SKM-1 treated with dmso at 0.1 percent for 144 hours (cell line): ENCODE data around the gene TMEM51.

Experiments
- DNase-seq: peaks from one replicate; lab custom pipeline; 2025; ENCODE audit not compliant: unreplicated experiment; lab: John Stamatoyannopoulos, UW

The TMEM51 gene

GRCh38 chr1:15152318-15153183 is 996 bp upstream of the TMEM51 start:
- DNase-seq = peak; percentile 54

DNA sequence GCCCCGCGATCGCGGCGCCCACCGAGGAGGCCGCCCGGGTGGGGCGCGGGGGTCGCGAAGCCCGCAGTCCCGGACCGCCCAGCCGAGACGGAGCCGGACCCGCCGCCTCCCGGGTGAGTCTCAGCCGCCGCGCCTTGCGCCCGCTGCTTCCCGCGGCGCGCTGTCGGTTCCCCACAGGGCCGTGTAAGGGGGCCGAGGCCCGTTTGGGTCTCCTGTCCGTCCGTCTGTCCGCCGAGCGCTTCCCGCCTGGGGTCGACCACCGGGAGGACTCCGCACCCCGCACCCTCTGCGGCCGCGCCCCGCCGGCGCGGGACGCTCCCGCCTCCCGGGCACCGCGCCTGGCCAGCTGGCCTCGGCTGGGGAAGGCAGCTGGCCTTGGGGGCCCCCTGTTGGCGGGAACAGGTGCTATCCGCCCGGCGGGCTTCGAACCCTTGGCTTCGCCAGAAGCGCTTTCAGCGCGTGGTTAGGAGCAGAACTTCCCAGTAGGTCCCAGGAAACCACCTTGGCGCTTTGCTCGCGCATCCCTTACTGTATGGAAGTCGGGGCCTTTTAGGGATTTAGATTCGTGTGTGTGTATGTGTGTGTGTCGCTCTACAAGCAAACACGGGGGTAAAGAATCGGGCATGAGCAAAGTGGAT is 414 bp downstream of the TMEM51 start:
- peak; percentile 48 for DNase-seq

- DNase-seq = no peak
Observed at GRCh38 chr1:15154480-15155036, 1.0 kb downstream of the TMEM51 start.

DNA sequence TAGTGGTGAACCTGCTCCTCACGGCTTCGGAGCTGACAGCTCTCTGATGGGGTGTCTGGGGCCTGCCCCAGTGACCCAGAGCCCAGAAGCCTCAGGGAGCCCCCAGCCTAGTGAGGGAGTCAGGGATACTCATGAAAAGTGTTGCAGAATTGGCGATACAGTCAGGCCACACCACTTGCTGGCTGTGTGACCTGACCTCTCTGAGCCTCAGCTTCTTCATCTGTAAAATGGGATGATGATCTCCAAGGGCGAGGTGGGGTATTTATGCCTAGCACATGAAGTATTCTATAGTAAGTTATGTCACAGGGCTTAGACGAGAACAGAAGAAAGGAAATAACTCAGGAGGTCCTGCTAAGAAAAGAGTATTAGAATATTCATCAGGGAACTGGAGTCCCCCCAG is 1.6 kb downstream of the TMEM51 start:
- DNase-seq = no peak

DNA sequence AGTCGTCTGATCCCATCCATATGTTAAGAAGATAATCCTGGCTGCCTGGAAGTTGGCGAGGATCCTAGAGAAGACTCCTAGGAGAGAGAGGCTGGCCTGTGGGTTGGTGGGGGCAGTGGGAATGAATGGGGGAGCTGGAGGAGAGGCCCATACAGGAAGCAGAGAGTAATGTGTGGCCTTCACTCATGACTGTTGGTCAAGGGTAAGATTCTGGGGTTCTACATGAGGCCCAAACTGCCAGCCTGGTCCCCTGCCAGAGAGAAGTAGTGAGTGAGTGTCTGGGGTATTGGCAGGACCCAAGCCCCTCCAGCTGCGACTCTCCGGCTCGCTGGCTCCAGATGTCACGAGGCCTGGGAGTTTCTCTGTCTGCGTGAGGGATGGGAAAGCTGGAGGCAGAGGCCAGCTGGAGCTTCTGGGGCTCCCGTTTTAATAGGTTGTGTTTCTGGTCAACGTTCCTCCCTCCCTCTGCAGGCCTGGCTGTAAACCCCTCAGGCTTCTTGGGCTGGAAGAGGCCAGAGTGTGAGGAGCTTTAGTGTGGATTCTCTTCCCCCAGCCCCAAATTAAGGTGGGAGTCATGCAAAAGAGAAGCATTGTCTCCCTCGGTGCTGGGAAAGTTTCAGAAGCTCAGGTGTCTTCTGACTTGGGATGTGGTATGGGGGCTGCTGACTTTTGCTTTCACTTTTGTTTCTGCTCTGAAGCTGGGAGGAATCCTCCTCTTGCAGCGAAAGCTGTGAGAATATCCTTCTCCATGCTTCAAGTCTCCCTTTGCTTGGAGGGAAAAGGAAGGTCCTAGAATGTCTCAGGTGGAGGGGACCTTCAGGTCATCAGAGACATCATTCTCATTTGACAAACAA is 2.6 kb downstream of the TMEM51 start:
- DNase-seq = no peak

DNA sequence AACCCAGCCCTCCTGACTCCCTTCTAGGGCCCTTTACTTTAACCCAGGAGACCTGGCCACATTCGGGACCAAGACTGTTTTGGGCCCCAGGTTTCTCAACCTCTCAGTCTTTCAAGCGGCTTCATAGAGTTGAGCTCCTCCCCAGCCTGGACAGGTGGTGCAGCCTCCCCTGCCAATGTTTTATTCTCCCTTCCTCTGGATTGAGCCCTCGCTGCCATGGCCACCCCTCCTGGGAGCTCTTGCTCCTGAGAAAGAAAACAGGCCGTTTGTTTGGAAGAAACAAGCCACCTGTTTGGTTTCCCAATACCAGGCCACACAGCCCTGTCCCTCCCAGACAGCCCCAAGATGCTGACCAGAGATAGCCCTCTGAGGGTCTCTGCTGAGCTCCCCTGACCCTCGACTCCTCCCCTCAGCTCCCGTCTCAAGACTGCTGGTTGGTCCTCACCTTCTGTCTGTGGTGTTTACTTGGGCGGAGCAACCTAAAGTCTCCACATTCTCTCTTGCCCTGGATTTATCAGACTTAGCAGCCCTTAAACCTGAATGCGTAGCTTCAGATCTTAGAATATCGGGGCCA is 3.3 kb downstream of the TMEM51 start:
- no peak for DNase-seq

DNA sequence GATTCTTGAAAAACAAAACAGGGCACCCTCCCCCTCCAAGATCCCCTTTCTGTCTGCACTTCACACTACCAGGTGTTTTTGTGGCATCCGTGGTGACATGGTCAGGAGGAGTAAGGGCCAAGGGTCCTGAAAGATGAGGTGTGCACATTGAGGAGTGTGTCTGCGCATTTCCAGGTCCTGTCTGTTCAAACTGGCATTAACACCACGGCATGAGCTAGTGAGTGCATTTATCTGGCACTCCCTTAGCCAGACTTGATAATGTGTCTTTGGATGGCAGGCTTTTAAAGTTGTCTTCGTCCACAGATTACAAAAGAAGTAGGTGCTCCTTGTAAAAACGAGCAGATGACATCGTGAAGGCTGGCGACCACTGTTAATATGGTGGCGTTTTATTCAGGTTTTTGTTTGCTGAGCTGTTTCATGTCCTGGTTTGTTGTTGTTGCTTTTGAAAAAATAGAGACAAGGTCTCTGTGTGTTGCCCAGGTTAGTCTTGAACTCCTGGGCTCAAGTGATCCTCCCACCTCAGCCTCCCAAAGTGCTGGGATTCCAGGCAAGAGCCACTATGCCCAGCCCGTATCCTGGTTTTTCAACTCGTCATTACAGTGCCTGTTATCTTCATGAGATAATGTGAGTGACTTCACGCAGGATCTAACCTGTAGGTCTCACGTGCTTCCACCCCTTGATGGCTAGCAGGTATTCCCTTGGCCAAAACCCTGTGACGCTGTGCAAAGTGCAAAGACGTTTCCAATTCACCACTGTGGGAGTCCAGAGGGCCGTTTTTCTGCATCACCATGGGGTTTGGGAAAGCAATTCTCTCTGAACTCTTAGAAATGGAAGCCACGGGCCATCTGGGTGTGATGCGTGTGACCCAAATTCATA is 4.2 kb downstream of the TMEM51 start:
- no peak for DNase-seq

DNA sequence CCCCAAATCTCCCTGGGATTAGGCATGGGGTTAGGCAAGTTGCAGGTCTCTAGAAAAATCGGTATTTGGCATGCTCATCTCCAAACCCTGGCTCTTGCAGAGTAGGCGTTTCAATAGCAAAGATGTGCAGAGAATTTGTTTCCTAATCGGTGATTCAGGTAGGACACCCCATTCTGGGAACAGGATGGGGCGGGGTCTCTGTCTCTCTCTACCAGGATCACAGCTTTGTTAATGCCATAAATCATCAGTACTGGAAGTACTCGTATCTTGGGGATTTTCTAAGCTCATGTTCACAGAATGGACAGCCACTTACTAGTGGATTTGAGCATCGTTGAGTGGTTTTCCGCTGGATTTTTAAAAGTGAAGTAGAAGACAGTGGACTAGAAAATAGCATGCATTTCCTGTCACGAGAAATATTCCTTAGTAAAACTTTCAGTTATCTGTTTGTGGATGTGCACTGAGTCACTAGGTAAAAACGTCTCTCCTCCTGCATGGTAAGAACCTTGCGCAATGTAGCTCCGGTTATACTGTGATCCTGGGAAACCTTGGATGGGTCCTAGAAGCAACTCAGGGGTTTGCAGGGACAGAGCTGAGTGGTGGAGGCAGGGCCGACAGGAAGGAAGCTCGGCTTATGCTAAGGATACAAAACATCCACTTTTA is 5.1 kb downstream of the TMEM51 start:
- DNase-seq = no peak

- no peak for DNase-seq
Observed at GRCh38 chr1:15159166-15159555, 5.6 kb downstream of the TMEM51 start.

DNA sequence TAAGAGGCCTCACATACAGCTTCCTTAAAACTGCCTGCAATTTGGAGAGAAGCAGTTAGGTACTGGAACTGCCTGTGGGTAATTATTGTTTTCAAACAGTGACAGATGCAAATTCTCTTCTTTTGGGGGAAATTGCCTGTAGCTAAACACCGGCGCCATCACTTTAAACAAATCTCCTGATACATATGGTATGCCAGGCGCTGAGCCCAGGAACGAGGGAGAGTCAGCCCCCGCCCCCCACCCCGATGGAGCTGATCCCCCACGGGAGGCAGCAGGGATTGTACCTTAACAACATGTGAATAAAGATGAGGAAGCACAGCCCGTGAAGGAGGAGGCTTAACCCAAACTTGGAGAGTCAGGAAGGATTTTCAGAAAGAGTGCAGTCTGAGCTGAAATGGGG is 7.1 kb downstream of the TMEM51 start:
- no peak for DNase-seq

DNA sequence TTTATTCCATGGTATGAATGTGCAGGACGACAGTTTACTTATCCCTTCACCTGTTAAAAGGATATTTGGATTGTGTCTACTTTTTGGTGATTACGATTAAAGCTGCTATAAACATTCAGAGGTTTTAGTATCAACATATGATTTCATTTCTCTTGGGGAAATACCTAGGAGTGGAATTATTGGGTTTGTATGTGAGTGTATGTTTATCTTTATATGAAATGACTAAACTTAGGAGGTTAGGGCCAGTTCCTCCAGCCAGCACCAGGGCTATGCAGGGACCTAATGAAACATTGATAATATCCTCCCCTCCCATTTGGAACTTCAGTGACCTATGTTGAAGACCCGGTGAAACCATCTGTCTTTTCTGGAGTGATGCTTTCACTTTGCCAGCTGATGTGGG is 13.8 kb downstream of the TMEM51 start:
- DNase-seq = no peak

GRCh38 chr1:15168479-15168878 is 14.9 kb downstream of the TMEM51 start:
- DNase-seq = peak; percentile 3

- DNase-seq = no peak
Observed at GRCh38 chr1:15170071-15170470, 16.5 kb downstream of the TMEM51 start.

- DNase-seq = no peak
Observed at GRCh38 chr1:15171271-15171908, 17.8 kb downstream of the TMEM51 start.

- no peak for DNase-seq
Observed at GRCh38 chr1:15172405-15173259, 19.1 kb downstream of the TMEM51 start.

DNA sequence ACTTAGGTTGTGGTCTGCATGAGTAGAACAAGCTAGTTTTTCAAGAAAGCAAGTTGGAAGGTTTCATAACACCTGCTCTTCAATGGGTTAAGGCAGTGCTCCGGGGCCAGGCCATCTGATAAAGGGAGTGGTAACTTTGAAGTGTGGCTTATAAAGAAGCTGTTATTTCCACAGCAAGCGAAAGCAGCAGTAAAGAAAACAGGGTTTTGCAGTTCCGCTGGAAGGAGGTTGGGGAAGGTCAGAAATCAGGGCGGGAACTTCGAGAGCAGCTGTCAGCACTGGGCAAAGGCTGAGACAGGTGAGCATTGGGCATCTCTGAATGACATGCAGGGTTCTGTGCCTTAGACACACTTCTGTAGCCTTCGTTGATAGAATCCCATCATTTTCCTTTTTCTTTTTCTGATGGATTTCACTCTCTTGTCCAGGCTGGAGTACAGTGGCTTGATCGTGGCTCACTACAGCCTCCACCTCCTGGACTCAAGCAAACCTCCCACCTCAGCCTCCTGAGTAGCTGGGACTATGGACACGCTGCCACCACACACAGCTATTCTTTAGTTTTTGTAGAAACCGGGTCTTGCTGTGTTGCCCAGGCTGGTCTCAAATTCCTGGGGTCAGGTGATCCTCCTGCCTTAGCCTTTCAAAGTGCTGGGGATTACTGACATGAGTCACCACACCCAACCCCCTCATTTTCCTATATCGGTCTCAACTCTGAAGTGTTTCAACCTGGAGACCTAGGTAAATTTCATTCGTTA is 20.5 kb downstream of the TMEM51 start:
- DNase-seq = no peak

DNA sequence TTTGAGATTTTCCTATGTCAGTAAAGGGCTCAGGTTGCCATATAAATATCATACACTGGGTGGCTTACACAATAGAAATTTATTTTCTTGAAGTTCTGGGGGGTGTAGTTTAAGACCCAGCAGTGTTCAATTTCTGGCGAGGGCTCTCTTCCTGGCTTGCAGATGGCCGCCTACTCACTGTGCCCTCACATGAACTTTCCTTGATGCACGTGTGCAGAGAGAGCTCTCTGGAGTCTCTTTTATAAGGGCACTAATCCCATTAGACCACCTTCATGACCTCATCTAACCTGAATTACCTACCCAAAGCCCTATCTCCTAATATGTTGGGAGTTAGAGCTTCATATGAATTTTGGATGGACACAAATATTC is 21.1 kb downstream of the TMEM51 start:
- no peak for DNase-seq
